Measurements from ENCODE around the gene PSAT1.

PSAT1 gene

DNA sequence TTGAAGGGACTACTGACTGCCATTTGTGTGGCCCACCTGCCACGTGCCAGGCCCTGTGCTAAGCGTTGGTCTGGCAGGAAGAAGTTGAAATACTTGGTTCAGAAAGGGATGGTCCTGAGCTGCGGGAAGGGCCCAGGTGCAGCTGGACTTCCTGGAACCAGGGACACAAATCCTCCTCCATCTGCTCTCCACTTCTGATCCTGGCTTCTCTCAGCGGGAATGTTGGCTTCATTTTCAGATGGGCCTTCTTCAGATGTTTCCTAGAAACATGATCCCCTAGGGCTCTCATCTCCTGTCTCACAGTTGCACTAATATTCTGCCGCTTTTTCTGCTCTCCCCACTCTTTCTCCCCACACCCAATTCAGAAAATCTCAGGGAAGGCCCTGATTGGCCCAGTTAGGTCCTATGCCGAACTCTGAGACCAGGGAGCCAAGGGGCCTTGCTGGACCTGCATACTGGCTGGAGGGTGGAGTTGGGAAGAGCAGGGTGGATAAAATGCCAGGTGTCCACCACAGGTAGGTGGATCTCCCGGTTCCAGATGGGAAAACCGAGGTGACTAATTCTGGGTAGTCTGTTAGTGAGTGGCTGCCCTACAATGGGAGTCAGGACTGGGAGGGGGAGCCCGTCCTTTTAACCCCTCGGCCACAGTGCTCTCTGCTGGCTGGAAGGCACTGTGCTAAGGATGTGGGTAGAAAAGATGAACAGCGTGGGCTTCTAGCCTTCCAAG lies 19.4 kb downstream of the PSAT1 start:
- DNase-seq (ENCODE audit: low read depth in 3 of 3) = no peak

DNA sequence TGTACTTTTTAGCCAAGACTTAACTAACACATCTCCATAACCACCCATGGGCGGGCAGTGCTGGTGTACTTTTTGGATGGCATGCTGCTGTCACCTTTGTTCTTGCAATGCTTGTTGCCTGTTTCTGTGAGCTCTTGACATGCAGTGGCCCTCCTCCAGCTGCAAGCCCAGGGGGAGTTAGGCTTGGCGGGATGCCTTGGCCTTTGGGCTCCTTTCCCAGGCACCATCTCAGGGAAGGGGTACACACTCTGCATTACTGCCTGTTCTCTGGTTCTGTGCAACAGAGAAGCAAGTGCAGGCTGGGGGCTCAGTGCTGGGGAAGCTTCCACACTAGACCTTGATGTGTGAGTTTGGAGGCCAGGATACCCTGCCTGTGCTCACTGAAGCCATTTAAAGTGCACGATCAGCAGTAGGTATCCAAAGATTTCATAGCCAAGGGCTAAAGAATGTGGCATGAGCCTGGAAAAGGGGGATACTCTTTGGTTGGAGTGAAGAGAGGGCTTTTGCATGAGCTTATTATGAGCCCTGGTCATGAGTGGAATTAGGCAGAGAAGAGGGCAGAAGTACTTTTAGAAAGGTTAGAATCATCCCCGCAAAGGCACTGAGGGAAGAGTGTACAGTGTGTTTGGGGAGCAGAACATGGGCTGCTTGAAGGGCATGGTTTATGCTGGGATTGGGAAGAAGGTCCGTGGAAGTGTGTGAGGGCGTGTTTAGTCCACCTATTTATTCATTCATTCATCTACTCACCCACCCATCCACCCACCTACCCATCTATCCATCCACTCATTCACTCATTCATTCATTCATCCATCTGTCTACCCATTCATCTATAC lies 22.5 kb downstream of the PSAT1 start:
- no peak for DNase-seq (ENCODE audit: low read depth in 3 of 3)

DNA sequence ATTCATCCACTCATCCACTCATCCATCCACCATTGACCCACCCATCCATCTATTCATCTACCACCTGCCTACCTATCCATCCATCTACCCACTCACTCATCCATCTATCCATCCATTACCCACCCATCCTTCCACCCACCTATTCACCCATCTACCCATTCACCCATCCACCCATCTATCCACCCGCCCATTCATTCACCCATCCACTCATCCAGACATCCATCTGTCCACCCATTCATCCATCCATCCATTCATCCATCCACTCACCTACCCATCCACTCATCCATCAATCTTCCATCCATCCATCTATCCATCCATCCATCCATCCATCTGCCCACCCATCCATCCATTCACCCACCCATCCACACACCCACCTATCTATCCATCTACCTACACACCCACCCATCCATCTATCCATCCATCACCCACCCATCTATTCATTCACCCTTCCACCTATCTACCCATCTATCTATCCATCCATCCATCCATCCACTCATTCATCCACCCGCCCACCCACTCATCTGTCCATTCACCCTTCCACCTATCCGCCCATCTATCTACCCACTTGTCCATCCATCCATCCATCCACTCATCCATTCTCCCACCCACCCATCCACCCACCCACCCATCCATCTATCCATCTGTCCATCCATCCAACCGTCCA lies 23.2 kb downstream of the PSAT1 start:
- no peak for DNase-seq (ENCODE audit: low read depth in 3 of 3)

DNA sequence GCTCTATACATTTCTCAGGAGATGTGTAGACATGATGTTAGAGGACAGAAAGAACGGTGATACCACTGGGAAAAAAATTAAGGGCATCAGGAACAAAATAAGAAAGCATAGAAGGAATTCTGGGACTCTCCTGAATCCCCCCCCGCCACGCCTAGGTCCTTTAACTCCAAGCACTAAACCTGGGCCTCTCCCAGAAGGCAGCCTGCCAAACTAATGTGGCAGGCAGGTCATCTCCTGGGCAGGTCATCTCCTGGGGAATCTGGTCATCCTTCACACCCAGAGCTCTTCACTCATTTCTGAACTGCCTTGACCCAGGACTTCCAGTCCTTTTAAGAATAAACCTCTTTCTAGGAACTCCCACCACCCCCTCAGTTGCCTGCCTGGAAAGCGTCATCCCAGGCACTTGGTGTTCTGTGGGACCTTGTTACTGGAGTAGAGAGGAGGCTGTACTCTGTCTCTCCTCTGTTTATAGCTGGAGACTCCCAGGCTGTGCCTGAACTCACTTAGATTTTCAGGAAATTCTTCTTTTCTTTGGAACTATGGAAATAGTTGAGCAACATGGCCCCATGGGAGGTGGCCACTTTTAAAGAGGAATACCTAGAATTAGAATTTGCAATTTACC lies 24.1 kb downstream of the PSAT1 start:
- no peak for DNase-seq (ENCODE audit: low read depth in 3 of 3)

DNA sequence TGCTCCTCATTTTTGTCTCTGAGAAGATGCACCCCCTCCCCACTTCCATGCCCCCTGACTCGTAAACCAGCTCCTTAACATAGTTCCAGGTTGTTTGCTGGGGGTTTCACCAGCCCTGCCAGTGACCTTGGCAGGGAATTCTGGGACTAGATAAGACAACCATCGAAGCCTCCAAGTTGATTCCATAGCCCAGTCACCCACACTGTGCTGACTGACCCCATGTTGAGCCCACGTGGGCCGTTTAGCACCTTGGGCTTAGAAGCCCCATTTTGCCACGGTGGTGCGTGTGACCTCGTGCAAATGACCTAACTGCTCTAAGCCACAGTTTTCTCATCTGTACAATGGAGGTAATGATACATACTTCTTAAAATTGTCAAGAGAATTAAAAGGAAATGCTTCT lies 24.6 kb downstream of the PSAT1 start:
- no peak for DNase-seq (ENCODE audit: low read depth in 3 of 3)

DNA sequence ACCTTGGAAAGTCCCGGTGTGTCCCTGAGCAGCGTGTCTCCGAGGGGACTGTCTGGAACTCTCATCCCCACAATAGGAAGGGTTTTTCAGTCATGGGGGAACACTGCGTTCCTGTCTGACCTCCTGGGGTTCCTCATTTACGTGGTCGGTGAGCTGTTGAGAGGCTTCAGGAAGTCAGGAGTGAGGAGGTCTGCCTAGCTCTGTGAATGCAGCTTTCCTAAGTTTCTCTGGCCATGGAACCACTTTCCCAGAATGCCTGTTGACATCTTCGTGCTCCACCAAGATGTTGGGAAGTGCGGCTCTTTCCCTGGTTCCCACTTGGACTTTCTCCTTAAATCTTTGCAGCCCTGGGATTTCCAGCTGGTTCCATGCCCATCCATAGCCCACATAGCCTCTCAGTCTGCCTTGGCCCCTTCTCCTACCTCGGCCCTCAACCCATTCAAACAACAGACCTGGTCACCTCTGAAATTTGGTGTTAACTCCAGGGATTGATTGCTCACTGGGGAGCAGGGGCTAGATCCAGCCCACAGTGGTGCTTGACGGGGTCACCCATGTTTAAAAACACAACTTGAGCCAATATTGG lies 27.2 kb downstream of the PSAT1 start:
- no peak for DNase-seq (ENCODE audit: low read depth in 3 of 3)

DNA sequence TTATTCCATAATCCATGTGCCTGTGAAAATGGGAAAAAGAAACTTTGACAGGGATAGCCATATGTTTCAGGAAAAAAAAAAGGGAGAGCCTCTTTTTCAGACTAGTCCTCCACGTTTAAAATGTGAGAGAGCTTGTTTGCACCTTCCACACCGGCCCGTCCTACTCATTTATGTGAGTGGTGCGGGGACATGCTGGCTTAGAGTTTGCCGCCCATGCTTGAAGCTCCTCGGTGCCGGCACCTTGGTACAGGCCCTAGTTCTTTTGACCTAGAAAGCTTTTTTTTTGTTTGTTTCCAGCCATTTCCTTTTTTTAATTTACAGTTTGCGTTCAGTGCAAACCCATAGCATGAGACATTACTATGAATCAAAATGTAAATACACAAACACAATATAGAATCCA lies 27.8 kb downstream of the PSAT1 start:
- no peak for DNase-seq (ENCODE audit: low read depth in 3 of 3)

DNA sequence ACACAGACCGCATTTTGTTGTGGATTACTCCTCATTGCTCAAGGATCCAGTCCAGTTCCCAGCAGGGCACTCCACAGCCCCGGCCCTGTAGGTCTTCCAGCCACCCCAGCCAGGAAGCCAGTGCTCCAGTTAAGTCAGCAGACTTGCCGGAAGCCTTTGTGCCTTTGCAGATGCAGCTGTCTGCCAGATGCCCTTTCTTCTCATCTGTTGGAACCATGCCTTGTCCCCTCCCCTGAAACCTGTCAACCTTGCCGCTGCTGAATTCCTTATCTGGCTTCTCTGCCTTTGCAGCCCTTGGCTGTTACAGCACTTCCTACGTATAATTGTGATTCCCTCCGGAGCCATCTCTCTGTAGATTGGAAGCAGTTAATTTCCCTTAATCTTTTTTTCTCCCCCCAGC lies 28.4 kb downstream of the PSAT1 start:
- DNase-seq (ENCODE audit: low read depth in 3 of 3) = no peak

DNA sequence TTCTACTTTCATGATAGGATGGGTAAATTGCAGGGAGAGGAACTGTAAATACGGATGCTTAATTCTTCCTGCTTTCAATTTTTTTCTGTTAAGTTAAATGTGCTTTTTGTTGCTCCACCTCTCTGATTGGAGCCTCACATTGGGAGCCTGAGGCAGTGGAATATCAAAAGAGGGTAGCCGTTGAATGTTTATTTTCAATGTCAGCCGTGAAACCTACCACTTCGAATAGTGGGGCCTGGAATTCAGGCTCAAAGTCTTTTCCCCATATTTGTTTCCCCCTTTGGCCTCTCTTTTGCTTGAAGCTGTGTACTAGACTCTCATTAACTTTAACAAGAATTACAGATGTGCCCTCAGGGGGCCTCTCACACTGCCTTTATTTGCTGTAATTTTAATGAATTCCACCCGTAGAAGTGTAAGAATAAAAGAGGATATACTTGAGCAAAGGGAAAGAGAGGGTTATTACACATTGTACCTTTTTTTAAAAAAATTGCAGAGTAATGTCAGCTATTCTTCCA lies 29.0 kb downstream of the PSAT1 start:
- no peak for DNase-seq (ENCODE audit: low read depth in 3 of 3)

DNA sequence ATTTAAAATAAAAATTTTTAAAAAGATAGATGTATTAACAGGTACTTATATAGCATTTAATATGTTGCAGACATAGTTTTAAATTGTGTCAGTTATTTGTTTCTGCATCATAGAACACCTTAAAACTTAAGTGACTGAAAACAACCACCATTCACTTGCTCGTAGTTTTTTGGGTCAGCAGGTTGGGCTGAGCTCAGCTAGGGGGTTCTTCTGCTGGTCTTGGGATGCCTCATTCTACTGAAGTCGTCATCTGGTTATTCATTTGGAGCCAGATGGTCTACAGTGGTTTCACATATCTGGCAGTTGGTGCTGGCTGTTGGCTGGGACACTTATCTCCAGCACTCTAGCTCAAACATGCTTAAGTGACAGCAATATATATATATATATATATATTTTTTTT lies 29.6 kb downstream of the PSAT1 start:
- no peak for DNase-seq (ENCODE audit: low read depth in 3 of 3)

DNA sequence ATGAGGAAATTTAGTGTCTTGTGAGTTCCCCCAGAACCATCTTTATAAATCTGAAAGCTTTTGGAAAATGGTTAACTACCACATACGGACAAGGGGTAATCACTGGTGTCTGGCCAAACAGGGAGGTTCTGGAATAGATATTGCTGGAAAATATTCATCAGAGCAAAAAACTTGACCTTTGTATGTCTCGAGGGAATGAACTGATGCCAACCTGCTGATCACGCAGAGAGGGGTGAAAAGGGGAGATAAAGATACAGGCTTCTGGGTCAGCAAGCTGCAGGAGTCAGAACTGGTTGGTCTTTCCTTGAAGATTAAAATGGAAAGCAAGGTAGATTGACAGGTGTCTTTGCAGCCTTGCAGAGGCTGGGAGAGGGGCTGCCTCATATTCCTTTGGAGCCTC lies 35.5 kb downstream of the PSAT1 start:
- no peak for DNase-seq (ENCODE audit: low read depth in 3 of 3)

DNA sequence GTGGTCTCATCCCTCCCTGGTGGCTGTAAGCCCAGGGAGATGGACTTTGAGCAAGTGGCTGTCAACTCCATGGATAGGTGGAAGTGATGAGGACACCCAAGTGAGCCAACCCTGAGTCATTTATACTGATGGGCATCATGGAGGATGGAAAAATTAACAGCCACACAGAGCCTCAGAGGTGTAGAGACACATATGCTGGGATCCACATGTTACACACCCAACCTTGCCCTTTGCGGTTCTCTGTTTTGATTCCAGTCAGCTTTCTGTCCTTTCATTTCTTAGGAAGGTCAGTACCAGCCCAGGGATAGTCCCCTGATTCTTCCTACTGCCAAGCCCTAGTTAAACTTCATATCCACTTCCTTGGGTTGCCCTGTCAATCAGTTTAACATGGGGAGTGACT lies 51.9 kb downstream of the PSAT1 start:
- no peak for DNase-seq (ENCODE audit: low read depth in 3 of 3)

DNA sequence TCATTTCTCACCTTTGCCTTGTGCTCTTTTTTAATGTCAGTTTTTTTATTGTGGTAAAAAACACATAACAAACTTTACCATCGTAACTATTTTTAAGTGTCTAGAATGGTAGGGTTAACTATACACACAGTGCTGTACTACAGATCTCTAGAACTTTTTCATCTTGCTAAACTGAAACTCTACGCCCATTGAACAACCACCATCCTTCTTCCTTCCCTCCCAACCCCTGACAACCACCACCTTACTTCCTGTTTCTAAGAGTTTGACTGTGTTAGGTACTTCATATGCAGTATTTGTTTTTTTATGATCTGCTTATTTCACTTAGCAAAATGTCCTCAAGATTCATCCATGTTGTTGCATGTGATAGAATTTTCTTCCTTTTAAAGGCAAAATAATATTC lies 54.9 kb downstream of the PSAT1 start:
- no peak for DNase-seq (ENCODE audit: low read depth in 3 of 3)

DNA sequence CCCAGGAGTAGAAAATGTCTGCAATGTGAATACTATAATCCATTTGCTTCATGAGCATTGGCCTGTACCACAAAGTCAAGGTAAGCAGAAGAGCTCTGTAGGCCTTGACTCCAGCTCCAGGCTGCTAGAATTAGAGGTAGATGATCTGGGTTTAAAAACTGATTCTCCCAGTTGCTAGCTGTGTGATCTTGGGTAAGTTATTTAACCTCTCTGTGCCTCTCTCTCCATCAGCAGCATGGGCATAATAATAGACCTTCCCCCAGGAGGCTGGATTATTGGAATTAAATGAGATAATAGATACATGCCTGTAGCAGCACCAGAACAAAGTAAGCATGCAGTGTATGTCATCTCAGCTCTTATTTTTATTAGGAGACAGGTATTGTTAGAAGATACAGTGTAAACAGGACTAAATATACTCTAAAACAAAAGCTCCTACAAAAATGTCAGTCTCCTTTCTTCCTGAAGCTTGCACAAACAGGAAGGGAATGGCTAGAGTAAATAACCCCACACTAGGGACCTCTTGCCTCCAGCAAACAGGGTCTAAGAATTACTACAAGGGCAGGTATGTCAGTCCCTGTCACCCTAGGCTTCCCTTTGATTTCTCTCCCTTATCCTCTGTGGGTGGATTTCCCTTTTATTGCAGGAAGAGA lies 57.5 kb downstream of the PSAT1 start:
- no peak for DNase-seq (ENCODE audit: low read depth in 3 of 3)

DNA sequence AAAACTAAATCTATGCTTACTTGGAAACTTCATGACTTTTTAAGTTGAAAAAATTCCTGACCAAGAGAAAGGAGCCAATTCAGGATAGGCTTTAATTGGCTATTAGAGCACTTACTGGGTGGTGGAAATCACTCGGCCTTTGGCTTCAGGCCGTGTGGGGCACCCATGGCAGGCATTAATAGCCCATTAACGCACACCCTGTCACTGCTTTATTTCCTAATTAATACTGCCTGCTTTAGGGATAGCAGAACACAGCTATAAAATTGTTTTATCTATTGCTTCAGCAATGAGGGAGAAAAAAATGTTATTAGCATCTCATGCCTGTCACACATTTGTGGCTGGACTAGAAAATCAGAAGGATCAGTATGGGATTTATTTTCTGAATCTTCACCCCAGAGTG lies 58.1 kb downstream of the PSAT1 start:
- no peak for DNase-seq (ENCODE audit: low read depth in 3 of 3)

DNA sequence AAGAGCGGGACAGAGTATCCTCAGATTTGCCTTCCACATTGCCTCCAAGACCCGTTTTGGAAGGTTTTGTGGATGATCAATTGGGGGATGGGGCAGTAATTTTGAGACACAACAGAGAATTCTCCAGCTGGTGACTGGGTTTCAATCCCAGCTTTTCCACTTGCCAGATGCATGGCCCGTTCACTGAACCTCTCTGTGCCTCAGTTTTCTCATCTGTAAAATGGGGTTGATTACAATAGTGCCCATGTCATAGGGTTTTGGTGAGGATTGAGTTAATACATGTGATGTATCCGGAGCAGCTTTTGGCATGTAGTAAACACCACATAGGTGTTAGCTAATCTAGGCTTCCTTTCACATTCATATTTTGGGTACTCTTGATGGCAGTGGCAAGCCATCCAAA lies 59.7 kb downstream of the PSAT1 start:
- DNase-seq (ENCODE audit: low read depth in 3 of 3) = no peak

DNA sequence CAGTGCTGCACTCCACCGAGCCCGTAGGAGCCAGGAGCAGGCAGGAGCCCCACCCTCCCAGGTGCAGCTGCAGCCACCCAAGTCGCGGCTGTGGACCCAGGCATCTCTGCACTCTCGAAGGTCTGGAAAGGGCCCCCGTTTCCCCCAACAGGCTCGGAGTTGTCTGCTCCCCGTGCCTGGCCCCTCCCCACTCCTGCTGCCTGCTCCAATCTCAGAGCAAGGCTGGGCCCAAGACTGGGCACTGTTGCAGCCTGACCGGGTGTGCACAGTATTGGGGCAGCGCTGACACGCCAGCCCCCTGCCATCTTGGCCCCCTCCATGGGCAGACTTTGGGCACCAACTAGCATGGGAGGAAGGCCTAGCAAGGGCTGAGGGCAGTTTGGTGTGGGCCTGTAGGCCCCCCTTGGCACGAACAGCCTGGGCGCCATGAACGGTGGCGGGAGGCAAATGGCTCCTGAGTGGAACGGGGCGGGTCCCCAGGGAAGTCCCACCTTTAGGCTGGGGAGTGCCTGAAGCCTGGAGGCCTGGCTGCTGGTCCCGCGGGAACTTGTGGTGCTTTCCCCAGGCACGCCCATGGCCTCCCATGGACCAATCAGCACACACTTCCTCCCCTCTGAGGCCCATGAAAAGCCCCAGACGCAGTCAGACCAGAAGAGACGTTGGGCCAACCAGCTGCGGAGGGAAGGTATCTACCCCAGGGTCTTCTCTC lies 60.4 kb downstream of the PSAT1 start:
- no peak for DNase-seq (ENCODE audit: low read depth in 3 of 3)

DNA sequence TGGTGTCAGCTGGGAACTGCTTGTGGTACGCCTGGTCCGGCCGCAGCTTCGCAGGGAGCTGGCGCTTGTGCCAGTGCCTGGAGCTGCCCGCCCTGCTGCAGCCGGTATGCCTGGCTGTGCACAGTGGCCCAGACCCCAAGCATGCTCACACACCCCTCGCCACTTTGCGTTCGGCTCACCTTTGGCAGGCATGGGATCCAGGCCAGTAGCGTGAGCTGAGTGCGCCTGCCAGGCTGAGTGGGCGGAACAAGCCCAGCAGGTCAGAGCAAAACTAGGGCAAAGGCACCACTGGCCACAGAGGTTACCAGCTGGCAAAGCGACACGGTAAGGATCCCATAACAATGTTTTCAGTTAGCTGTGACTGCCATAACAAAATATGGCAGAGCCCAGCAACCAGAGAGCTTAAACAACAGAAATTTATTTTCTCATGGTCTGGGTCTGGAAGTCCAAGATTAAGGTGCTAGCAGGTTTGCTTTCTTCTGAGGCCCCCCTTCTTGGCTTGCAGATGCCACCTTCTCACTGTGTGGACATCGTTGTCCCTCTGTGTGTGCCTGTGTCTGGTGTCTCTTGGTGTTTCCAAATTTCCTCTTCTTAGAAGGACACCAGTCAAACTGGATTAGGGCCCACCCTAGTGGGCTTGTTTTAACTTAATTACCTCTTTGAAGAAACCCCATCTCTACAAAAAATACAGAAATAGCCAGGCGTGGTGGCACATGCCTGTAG lies 61.6 kb downstream of the PSAT1 start:
- no peak for DNase-seq (ENCODE audit: low read depth in 3 of 3)

DNA sequence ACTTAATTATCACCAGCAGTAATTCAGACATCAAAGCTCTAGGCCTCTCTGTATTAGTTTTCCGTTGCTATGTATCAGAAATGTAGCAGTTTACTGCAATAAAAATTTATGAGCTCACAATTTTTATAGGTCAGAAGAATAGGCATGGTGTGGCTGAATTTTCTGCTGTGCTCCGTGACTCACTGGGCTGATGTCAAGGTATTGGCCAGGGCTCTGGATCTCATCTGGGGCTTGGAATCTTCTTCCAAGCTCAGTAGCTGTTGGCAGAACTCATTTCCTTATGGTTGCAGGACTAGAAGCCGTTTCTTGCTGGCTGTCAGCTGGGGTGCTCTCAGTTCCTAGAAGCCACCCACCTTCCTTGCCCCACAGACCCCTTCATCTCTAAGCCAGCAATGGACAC lies 66.3 kb downstream of the PSAT1 start:
- no peak for DNase-seq (ENCODE audit: low read depth in 3 of 3)
